HCT116 (cell line): ENCODE measurements around the gene SNCAIP. TPM values are rescaled to one million over a fixed set of nuclear protein-coding genes. Genes with fewer than 3 reads are reported as not detected.

Experiments used
- ATAC-seq: fragments of 200-7000 bp; cut with Tn5 transposase; 2 replicates; pipeline ENCODE4 v1.9.1; 2020; ENCODE audit warnings: mild to moderate bottlenecking, moderate library complexity
- BruUV-seq: library from RNA; stranded (reverse); fragments of 400-500 nt; replicated peaks from 2 replicates; lab custom pipeline; 2021; lab: Mats Ljungman, UMichigan
- CTCF ChIA-PET: fragments of 300-600 bp; sonication (Branson Sonifier 250); formaldehyde crosslinking; loops from one replicate; lab custom pipeline; 2021; ENCODE audit warnings: antibody characterized with exemption; lab: Charles Lee
- POLR2A ChIA-PET: fragments of 300-600, 350-600 bp; sonication (Branson Sonifier 250); formaldehyde crosslinking; loops from one replicate; lab custom pipeline; 2021; ENCODE audit warnings: antibody characterized with exemption; lab: Charles Lee
- RAD21 ChIA-PET, 2 experiments: fragments of 300-600 bp; sonication (Branson Sonifier 250); formaldehyde crosslinking; loops; one replicate each; lab custom pipeline; 2023; ENCODE audit warnings: low total read pairs in 2 of 2; ENCODE audit not compliant: uncharacterized antibody in 2 of 2, unreplicated experiment in 2 of 2, low non-redundant PET in 1 of 2; lab: Charles Lee
- DNase-seq: peaks from one replicate; pipeline ENCODE4 v3.0.0-alpha.2; 2010; ENCODE audit warnings: low read depth, low spot score
- H2AFZ ChIP-seq: fragments of 200-600 bp; shearing (Covaris generic), sonication (generic); 2 replicates; pipeline ENCODE4 v1.6.1; 2017; ENCODE audit warnings: low read depth, mixed run types, mixed read lengths, antibody characterized with exemption, low read length; ENCODE audit not compliant: poor library complexity, severe bottlenecking
- H3K27ac ChIP-seq: 2 replicates; pipeline ENCODE4 v1.5.1; 2012; ENCODE audit warnings: low read depth, low read length
- H3K27me3 ChIP-seq: fragments of 200-600 bp; sonication (generic); 2 replicates; pipeline ENCODE4 v1.6.1; 2016; ENCODE audit warnings: mixed run types, low read length, mixed read lengths; ENCODE audit not compliant: insufficient read depth
- H3K36me3 ChIP-seq, 2 experiments: fragments of 200-500 bp in 1 of 2; fragments of 200-600 bp in 1 of 2; sonication (Bioruptor generic) in 1 of 2; sonication (generic) in 1 of 2; 2 replicates each; pipeline versions ENCODE4 v1.5.1 to v1.6.1; 2014 to 2016; ENCODE audit warnings: low read length in 2 of 2, inconsistent platforms in 1 of 2, mixed read lengths in 1 of 2, mixed run types in 1 of 2; ENCODE audit not compliant: insufficient read depth in 2 of 2, control insufficient read depth in 1 of 2
- H3K4me1 ChIP-seq, 2 experiments: fragments of 200-600 bp in 1 of 2; sonication (generic) in 1 of 2; 2 replicates each; pipeline versions ENCODE4 v1.5.1 to v1.6.1; 2012 to 2017; ENCODE audit warnings: low read length in 2 of 2, inconsistent platforms in 1 of 2, mild to moderate bottlenecking in 1 of 2, mixed read lengths in 1 of 2, mixed run types in 1 of 2, moderate library complexity in 1 of 2; ENCODE audit not compliant: insufficient read depth in 2 of 2, control insufficient read depth in 1 of 2
- H3K4me2 ChIP-seq: fragments of 200-600 bp; sonication (generic); 2 replicates; pipeline ENCODE4 v1.6.1; 2017; ENCODE audit warnings: mixed run types, low read length, mixed read lengths
- H3K4me3 ChIP-seq, 2 experiments: fragments of 200-600 bp in 1 of 2; sonication (generic) in 1 of 2; replicated peaks in 1 of 2; 2 replicates each; pipeline ENCODE4 v1.5.1; 2011 to 2016; ENCODE audit warnings: low read length in 2 of 2, control low read depth in 1 of 2, low read depth in 1 of 2, mild to moderate bottlenecking in 1 of 2, mixed read lengths in 1 of 2, mixed run types in 1 of 2
- H3K79me2 ChIP-seq: fragments of 200-600 bp; sonication (generic); 2 replicates; pipeline ENCODE4 v1.6.1; 2017; ENCODE audit warnings: mild to moderate bottlenecking, mixed run types, low read length, moderate library complexity, mixed read lengths; ENCODE audit not compliant: insufficient read depth
- H3K9ac ChIP-seq: fragments of 200-600 bp; sonication (generic); 2 replicates; pipeline ENCODE4 v1.6.1; 2016; ENCODE audit warnings: low read length, mixed read lengths
- H3K9me2 ChIP-seq: fragments of 200-600 bp; sonication (generic), shearing (Covaris generic); 2 replicates; pipeline ENCODE4 v1.6.1; 2017; ENCODE audit warnings: mixed run types, mild to moderate bottlenecking, moderate library complexity; ENCODE audit not compliant: insufficient read depth
- H3K9me3 ChIP-seq, 2 experiments: fragments of 200-500 bp in 1 of 2; fragments of 200-600 bp in 1 of 2; sonication (Bioruptor generic) in 1 of 2; sonication (generic) in 1 of 2; 2 replicates each; pipeline ENCODE4 v1.6.1; 2014 to 2017; ENCODE audit warnings: low read length in 2 of 2, mixed read lengths in 2 of 2, inconsistent platforms in 1 of 2, low read depth in 1 of 2, mild to moderate bottlenecking in 1 of 2, mixed run types in 1 of 2, moderate library complexity in 1 of 2; ENCODE audit not compliant: control insufficient read depth in 1 of 2, insufficient read depth in 1 of 2
- H4K20me1 ChIP-seq: fragments of 200-600 bp; sonication (generic), shearing (Covaris generic); 2 replicates; pipeline ENCODE4 v1.6.1; 2017; ENCODE audit warnings: mixed run types, mild to moderate bottlenecking, moderate library complexity; ENCODE audit not compliant: insufficient read depth
- ATF3 ChIP-seq: IDR thresholded peaks from 2 replicates; pipeline ENCODE4 v1.6.1; 2012
- CEBPB ChIP-seq: IDR thresholded peaks from 2 replicates; pipeline ENCODE4 v1.6.1; 2012; ENCODE audit warnings: low read depth
- EZH2phosphoT487 ChIP-seq: fragments of 200-600 bp; IDR thresholded peaks from 2 replicates; pipeline ENCODE4 v1.6.1; 2018; ENCODE audit warnings: antibody characterized with exemption, borderline replicate concordance
- RAD21 ChIP-seq: IDR thresholded peaks from 2 replicates; pipeline ENCODE4 v1.6.1; 2012; ENCODE audit warnings: low read depth, mild to moderate bottlenecking
- REST ChIP-seq: IDR thresholded peaks from 2 replicates; pipeline ENCODE4 v1.6.1; 2012; ENCODE audit warnings: low read depth
- SIN3A ChIP-seq: IDR thresholded peaks from 2 replicates; pipeline ENCODE4 v1.6.1; 2012; ENCODE audit warnings: low read depth
- SP1 ChIP-seq: IDR thresholded peaks from 2 replicates; pipeline ENCODE4 v1.6.1; 2012; ENCODE audit warnings: low read depth
- ZFX ChIP-seq: fragments of 450-650 bp; IDR thresholded peaks from 2 replicates; pipeline ENCODE4 v1.6.1; 2017
- intact Hi-C: fragments of 100-400 bp; cut with micrococcal nuclease; formaldehyde crosslinking; loops from 2 replicates; pipeline ENCODE4 v1.10.0; 2022
- total RNA-seq: library from RNA; stranded (reverse); gene quantifications from one replicate; pipeline ENCODE4 v1.2.1, GENCODE V29; 2021; ENCODE audit not compliant: unreplicated experiment

SNCAIP gene
- total RNA-seq, 1 experiment from 2014 or later: not detected

DNA sequence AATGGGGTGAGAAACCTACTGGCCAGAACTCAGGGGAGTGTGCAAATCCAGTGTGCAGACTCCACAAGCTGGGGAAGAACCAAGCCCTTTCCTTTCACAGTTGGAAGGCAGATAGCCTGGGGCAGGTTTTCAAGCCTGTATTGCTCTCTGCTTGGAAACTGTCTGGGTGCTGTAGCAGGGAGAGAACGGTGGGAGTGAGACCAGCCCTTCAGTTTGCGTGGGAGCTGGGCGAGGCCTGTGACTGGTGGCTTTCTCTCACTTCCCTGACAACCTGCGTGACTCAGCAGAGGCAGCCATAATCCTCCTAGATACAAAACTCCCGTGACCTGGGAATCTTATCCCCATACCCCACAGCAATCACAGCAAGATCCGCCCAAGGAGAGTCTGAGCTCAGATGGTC is 44.9 kb upstream of the SNCAIP start:
- CTCF ChIA-PET: no interaction called here
- Histone ChIP-seq H3K79me2 (no peaks in the 10 kb centered on the region), H3K4me3 (no peak overlapping the region), H2AFZ (no peak overlapping the region), H3K27ac (no peak overlapping the region), H3K9me2 (no peaks in the 10 kb centered on the region), H3K9ac (no peak overlapping the region), H3K4me1 (no peaks in the 10 kb centered on the region), H3K27me3 (no peaks in the 10 kb centered on the region), H3K4me2 (no peak overlapping the region), H3K9me3 (no peaks in the 10 kb centered on the region), H3K36me3 (no peaks in the 10 kb centered on the region), H4K20me1 (no peaks in the 10 kb centered on the region)
- intact Hi-C loops: no loop called here
- no peak for DNase-seq
- POLR2A ChIA-PET: interaction anchor here (0.9 kb wide), 1 partner anchor 50 kb away, joined by 4 read pairs; no protein-coding TSS in a partner anchor
- no peak for ATAC-seq
- BruUV-seq: no TSS peak
- RAD21 ChIA-PET: no interaction called here
- no peak for TF ChIP-seq ATF3
- TF ChIP-seq RAD21: no peak
- no peak for TF ChIP-seq EZH2phosphoT487
- no peak for TF ChIP-seq CEBPB
- TF ChIP-seq ZFX: no peak
- TF ChIP-seq SP1: no peak
- no peak for TF ChIP-seq REST
- no peak for TF ChIP-seq SIN3A
